Measurements from ENCODE around the gene RFX2. TPM values are rescaled to one million over a fixed set of nuclear protein-coding genes. Genes with fewer than 3 reads are reported as not detected.
A peak's percentile ranks its signal among the peaks of the same experiment; 100 is the strongest.

Gene RFX2
- total RNA-seq, 2 donors from 2014 or later = 21.7 to 30.3 TPM

GRCh38 chr19:6095760-6096159 lies 14.5 kb downstream of the RFX2 start:
- Histone ChIP-seq H3K36me3 (no peaks in the 10 kb centered on the region), H3K9me3 (no peaks in the 10 kb centered on the region), H3K4me3 (no peak overlapping the region), H3K27me3 (replicated peaks; ENCODE audit: insufficient read depth) (no peaks in the 10 kb centered on the region), H3K4me1 (ENCODE audit: control insufficient read depth in 1 of 2, low read depth in 2 of 2) (peaks cover 37 to 61% of the 10 kb centered on the region in 2 donors), H3K27ac (no peak overlapping the region)
- ATAC-seq (ENCODE audit: insufficient number of reproducible peaks, low FRiP score, low read depth) (no peak), DNase-seq (ENCODE audit: low spot score) (no peak)
- TF ChIP-seq, protein P1, sequence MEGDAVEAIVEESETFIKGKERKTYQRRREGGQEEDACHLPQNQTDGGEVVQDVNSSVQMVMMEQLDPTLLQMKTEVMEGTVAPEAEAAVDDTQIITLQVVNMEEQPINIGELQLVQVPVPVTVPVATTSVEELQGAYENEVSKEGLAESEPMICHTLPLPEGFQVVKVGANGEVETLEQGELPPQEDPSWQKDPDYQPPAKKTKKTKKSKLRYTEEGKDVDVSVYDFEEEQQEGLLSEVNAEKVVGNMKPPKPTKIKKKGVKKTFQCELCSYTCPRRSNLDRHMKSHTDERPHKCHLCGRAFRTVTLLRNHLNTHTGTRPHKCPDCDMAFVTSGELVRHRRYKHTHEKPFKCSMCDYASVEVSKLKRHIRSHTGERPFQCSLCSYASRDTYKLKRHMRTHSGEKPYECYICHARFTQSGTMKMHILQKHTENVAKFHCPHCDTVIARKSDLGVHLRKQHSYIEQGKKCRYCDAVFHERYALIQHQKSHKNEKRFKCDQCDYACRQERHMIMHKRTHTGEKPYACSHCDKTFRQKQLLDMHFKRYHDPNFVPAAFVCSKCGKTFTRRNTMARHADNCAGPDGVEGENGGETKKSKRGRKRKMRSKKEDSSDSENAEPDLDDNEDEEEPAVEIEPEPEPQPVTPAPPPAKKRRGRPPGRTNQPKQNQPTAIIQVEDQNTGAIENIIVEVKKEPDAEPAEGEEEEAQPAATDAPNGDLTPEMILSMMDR (IDR thresholded peaks at IDR 0.05) = no peak

DNA sequence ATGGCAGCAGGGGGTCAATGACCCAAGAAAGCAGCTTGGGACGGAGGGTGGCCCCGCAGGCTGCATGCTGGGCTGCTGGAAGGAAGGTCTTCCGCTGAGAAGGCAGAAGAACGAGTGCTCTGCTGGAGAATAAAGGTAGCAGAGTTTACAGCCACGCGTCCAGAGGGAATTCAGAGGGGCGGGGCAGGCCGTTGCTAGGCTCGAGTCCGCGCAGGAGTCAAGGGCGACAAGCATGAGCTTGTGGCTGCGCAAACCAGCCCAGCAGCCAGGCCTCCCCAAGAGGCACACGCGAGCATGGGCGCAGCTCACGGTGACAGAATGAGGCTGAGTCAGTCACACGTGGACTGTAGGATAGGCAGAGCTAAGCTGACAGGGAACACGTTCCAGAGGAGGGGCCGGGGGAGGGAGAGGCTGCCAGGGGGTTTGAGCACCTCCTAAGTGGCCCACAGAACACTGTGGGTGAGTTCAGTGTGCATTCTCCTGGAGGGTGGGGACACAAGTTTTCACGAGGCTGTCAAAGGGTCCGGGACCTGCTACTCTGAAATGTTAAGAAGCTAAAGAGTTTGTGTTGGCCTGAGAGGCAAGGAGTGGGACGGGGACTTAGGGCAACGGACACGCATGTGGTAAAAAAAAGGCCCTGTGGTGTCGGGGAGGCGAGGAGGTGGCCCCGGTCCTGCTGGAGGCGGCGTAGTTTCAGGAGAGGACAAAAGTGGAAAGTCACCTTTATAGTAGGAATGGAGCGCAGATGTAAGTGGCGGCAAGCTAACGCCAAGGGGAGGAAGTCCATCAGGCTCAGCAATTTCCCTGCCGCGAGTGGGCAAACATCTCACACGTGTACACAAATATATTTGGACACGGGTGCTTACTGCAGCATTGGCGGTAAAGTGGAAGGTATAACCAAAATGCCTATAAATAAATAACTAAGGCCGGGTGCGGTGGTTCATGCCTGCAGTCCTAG lies 17.7 kb downstream of the RFX2 start:
- TF ChIP-seq, protein P1 (IDR thresholded peaks at IDR 0.05) = peak; percentile 43
- DNase-seq (ENCODE audit: low spot score) (peak; percentile 52), ATAC-seq (ENCODE audit: insufficient number of reproducible peaks, low FRiP score, low read depth) (peak; percentile 64)
- no peaks in the 10 kb centered on the region for H3K36me3 ChIP-seq
- peaks cover 27 to 57% of the 10 kb centered on the region in 2 donors for H3K4me1 ChIP-seq (ENCODE audit: control insufficient read depth in 1 of 2, low read depth in 2 of 2)
- H3K9me3 ChIP-seq = no peaks in the 10 kb centered on the region
- H3K4me3 ChIP-seq = peak overlapping the region; percentile 72
- H3K27ac ChIP-seq = peak overlapping the region; percentile 83 to 98
- no peaks in the 10 kb centered on the region for H3K27me3 ChIP-seq (replicated peaks; ENCODE audit: insufficient read depth)

- Histone ChIP-seq H3K9me3 (no peaks in the 10 kb centered on the region), H3K4me3 (peak overlapping the region; percentile 72), H3K27me3 (replicated peaks; ENCODE audit: insufficient read depth) (no peaks in the 10 kb centered on the region), H3K4me1 (ENCODE audit: control insufficient read depth in 1 of 2, low read depth in 2 of 2) (peaks cover 35 to 64% of the 10 kb centered on the region in 2 donors), H3K36me3 (no peaks in the 10 kb centered on the region), H3K27ac (peak overlapping the region; percentile 83 to 98)
- ATAC-seq (ENCODE audit: insufficient number of reproducible peaks, low FRiP score, low read depth) (no peak), DNase-seq (ENCODE audit: low spot score) (no peak)
- TF ChIP-seq, protein P1 (IDR thresholded peaks at IDR 0.05) = no peak
These were observed 18.5 kb downstream of the RFX2 start for GRCh38 chr19:6091771-6092291.

- no peaks in the 10 kb centered on the region for H3K9me3 ChIP-seq
- TF ChIP-seq, protein P1 (IDR thresholded peaks at IDR 0.05) = no peak
- no peak for ATAC-seq (ENCODE audit: insufficient number of reproducible peaks, low FRiP score, low read depth)
These were observed 19.7 kb downstream of the RFX2 start for GRCh38 chr19:6090634-6091033.

GRCh38 chr19:6088602-6089049 lies 21.7 kb downstream of the RFX2 start:
- TF ChIP-seq, protein P1 (IDR thresholded peaks at IDR 0.05) = no peak
- ATAC-seq (ENCODE audit: insufficient number of reproducible peaks, low FRiP score, low read depth) (no peak), DNase-seq (ENCODE audit: low spot score) (no peak)
- no peaks in the 10 kb centered on the region for H3K36me3 ChIP-seq
- H3K4me1 ChIP-seq (ENCODE audit: control insufficient read depth in 1 of 2, low read depth in 2 of 2) = peaks cover 38 to 73% of the 10 kb centered on the region in 2 donors
- H3K27me3 ChIP-seq (replicated peaks; ENCODE audit: insufficient read depth) = no peaks in the 10 kb centered on the region
- no peaks in the 10 kb centered on the region for H3K9me3 ChIP-seq
- peak overlapping the region; percentile 34 for H3K4me3 ChIP-seq
- peak overlapping the region; percentile 86 to 98 for H3K27ac ChIP-seq

More at GRCh38 chr19:6090634-6091033, 19.7 kb downstream of the RFX2 start:
- no peak for DNase-seq (ENCODE audit: low spot score)
- Histone ChIP-seq H3K27me3 (replicated peaks; ENCODE audit: insufficient read depth) (no peaks in the 10 kb centered on the region), H3K4me3 (no peak overlapping the region), H3K27ac (peak overlapping the region; percentile 83 to 98), H3K4me1 (ENCODE audit: control insufficient read depth in 1 of 2, low read depth in 2 of 2) (peaks cover 38 to 72% of the 10 kb centered on the region in 2 donors), H3K36me3 (no peaks in the 10 kb centered on the region)

All from thoracic aorta (tissue), 2 donors.